Right lung (tissue), 10 donors: ENCODE data around the gene MMRN1. TPM values are rescaled to one million over a fixed set of nuclear protein-coding genes. Genes with fewer than 3 reads are reported as not detected.
A peak's percentile ranks its signal among the peaks of the same experiment; 100 is the strongest.

Source experiments
- DNase-seq, 2 donors: peaks; one replicate each; pipeline ENCODE4 v3.0.0-alpha.2; 2013
- long read RNA-seq, 8 donors: transcript quantifications; one replicate each; lab custom pipeline, GENCODE V29; 2026
- polyA plus RNA-seq, 5 donors: library from polyadenylated mRNA; unstranded; fragments of 120-200 nt; gene quantifications; one replicate each; pipeline versions ENCODE4 v1.2.1 to v1.2.3, GENCODE V29; 2013; ENCODE audit warnings: inconsistent platforms in 1 of 5, low replicate concordance in 1 of 5; ENCODE audit not compliant: insufficient read length in 5 of 5, insufficient read depth in 1 of 5

MMRN1 gene
- 10 to 100 TPM; 13.5 to 38.3 (median 33.1) TPM for polyA plus RNA-seq
- long read RNA-seq, donor 1, full-length matches to known transcripts, result 3 of 20 reads
- long read RNA-seq, donor 1, partial matches to known transcripts, result 17 of 20 reads
- long read RNA-seq, donor 1, other reads (novel, unspliced or antisense), result 0 of 20 reads
- long read RNA-seq, donor 2, full-length matches to known transcripts, result 5 of 5 reads
- long read RNA-seq, donor 2, partial matches to known transcripts, result 0 of 5 reads
- long read RNA-seq, donor 2, other reads (novel, unspliced or antisense), result 0 of 5 reads
- long read RNA-seq, donor 3, full-length matches to known transcripts, result 1 of 6 reads
- long read RNA-seq, donor 3, partial matches to known transcripts, result 5 of 6 reads
- long read RNA-seq, donor 3, other reads (novel, unspliced or antisense), result 0 of 6 reads
- long read RNA-seq, donor 4, partial matches to known transcripts, result 8 of 8 reads
- long read RNA-seq, donor 4, other reads (novel, unspliced or antisense), result 0 of 8 reads
- long read RNA-seq, donor 5, full-length matches to known transcripts, result 2 of 18 reads
- long read RNA-seq, donor 5, partial matches to known transcripts, result 16 of 18 reads
- long read RNA-seq, donor 5, other reads (novel, unspliced or antisense), result 0 of 18 reads
- long read RNA-seq, donor 6, partial matches to known transcripts, result 18 of 18 reads
- long read RNA-seq, donor 6, other reads (novel, unspliced or antisense), result 0 of 18 reads
- long read RNA-seq, donor 7, partial matches to known transcripts, result 6 of 6 reads
- long read RNA-seq, donor 7, other reads (novel, unspliced or antisense), result 0 of 6 reads
- long read RNA-seq, donor 8, result 0 reads

- DNase-seq, result no peak
These were observed at the start of gene MMRN1 for GRCh38 chr4:89894649-89895550. Gene MMRN1, plus strand, starts transcription at chr4:89894854. Its CDS starts 118 bp downstream, at chr4:89894972.

GRCh38 chr4:89847571-89848325 is 46.9 kb upstream of the MMRN1 start:
- DNase-seq, result no peak

GRCh38 chr4:89855236-89855635 is 39.4 kb upstream of the MMRN1 start:
- DNase-seq, result no peak

GRCh38 chr4:89860971-89861370 is 33.7 kb upstream of the MMRN1 start:
- DNase-seq, result no peak

GRCh38 chr4:89863533-89863932 is 31.1 kb upstream of the MMRN1 start:
- DNase-seq, result no peak

GRCh38 chr4:89868276-89868675 is 26.4 kb upstream of the MMRN1 start:
- DNase-seq, result no peak

GRCh38 chr4:89868999-89869589 is 25.6 kb upstream of the MMRN1 start:
- DNase-seq, result no peak

- DNase-seq, result no peak
These were observed 23.4 kb upstream of the MMRN1 start for GRCh38 chr4:89871211-89871610.

GRCh38 chr4:89876548-89876947 is 18.1 kb upstream of the MMRN1 start:
- DNase-seq, result no peak

GRCh38 chr4:89878611-89879010 is 16.0 kb upstream of the MMRN1 start:
- DNase-seq, result no peak

- no peak for DNase-seq
These were observed 15.4 kb upstream of the MMRN1 start for GRCh38 chr4:89879215-89879614.

GRCh38 chr4:89889289-89889688 is 5.4 kb upstream of the MMRN1 start:
- DNase-seq, result no peak

GRCh38 chr4:89897867-89898266 is 3.2 kb downstream of the MMRN1 start:
- DNase-seq, result no peak

- no peak for DNase-seq
These were observed 3.7 kb downstream of the MMRN1 start for GRCh38 chr4:89898304-89898716.

- no peak for DNase-seq
These were observed 4.5 kb downstream of the MMRN1 start for GRCh38 chr4:89899152-89899551.

- DNase-seq, result no peak
These were observed 5.2 kb downstream of the MMRN1 start for GRCh38 chr4:89899854-89900253.

GRCh38 chr4:89901808-89902431 is 7.3 kb downstream of the MMRN1 start:
- DNase-seq, result peak; percentile 24 to 49

- DNase-seq, result no peak
These were observed 9.9 kb downstream of the MMRN1 start for GRCh38 chr4:89904524-89904923.

GRCh38 chr4:89906316-89906715 is 11.7 kb downstream of the MMRN1 start:
- no peak for DNase-seq
